Eye (tissue), 1 donor: ENCODE results near the gene FOCAD.
A peak's percentile ranks its signal among the peaks of the same experiment; 100 is the strongest.

Experiments
- DNase-seq: peaks from one replicate; pipeline ENCODE4 v3.0.0-alpha.2; 2015

Gene FOCAD

DNA sequence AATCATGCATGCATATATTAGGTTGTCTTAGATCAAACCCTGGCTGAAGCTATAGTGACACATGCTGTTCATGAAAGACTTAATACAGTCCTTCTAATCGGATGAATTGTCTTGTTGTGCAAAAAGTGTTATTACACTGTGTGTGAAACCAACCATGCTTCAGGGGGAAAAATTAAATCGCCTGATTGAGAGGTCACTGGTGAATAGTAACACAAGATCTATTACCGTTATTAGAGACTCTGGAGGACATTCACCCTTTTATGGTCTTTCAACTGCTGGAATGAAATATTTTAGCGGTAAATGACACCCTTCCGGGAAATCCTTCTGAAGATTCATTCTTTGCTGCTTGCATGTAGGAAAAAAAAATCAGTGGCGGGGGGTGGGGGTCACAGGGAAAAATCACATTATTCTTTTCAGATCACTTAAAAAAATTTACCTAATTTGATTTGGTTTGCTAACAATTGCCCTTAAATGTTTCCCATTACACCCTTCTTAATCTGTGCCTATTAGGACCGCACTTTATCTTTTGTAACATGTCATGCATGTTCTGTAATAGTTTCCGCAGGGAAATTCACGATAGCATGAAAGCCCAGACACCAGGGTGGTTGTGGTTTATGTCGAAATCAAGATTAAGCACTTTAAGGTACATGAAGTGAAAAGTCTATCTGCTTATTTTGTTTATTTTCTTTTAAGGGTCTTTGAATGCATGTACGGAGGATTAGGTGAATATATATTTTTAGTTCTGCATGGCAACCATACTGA, 120.6 kb downstream of the FOCAD start:
- peak; percentile 16 for DNase-seq

GRCh38 chr9:20805766-20806165, 121.7 kb downstream of the FOCAD start:
- DNase-seq = peak; percentile 38

- DNase-seq = no peak
Measured at GRCh38 chr9:20808002-20808401, 123.9 kb downstream of the FOCAD start.

DNA sequence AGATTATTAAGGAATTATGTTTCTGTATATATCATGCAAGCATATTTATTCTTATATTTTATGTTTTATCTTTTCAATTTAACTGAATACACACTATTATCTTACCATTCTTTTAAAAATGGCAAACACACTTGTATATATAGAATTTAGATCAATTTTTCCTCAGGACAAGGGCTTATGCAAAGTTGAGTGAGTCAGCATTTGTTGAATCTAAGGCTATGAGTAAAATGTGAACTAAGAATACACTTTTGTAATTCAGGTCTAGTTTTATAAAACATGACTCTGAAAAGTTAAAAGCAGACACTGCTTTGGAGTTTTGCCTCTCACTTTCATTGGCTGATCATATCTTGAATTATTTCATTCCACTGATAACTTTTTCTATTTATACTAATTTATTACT, 127.8 kb downstream of the FOCAD start:
- DNase-seq = no peak

DNA sequence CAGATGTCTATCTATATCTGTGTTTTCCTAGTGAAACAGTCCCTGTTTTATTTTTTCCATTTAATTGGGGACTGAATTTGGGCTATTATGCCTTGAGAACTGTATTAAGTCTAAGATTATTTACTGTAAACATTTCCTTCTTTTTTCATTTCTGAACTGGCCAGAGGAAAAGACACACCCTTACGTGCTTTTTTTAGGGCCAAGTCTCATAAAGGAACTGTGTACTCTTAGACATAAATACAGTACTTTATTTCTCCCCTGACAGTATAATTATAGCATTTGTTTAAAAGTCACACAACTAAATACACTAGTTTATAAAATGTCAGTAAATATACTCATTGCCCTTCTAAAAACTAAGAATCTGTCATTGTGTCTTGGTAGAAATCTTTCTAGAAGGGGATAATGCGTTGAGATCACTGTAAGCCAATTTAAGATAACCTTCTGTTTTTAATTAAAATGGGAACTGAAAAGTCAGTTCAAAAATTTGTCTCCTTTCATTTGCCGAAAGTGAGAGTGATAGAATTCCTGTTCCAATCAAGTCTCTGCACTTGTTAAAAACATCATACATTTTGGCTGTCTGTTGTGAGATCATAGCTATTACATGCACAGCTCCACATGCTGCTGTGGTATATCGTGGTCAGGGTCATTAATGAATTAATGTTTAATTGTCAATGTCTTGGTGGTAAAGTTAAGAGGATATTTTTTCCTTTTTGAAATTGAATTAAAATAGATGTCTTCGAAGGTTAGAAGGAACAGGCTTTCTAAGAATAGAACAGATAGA, 132.1 kb downstream of the FOCAD start:
- no peak for DNase-seq

GRCh38 chr9:20823051-20823450, 139.0 kb downstream of the FOCAD start:
- no peak for DNase-seq

DNA sequence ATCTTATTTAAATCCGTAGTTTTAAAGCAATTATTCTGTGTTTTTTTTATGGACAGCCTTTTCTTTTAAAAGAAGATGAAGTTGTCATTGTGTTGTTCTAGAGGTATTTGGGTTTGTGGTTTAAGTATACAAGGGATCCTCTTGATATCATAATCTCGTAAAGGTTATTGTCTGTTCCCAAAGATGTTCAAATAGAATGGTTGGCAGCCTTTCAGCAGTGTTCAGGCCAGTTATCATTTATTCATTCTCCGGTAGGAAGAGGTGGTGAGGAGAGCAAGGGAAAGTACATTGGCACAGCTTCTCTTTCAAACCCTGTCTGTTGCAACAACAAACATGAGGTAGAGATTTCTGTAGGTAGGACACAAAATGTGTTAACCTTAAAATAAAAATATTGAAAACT, 147.0 kb downstream of the FOCAD start:
- DNase-seq = no peak

- DNase-seq = no peak
Measured at GRCh38 chr9:20832775-20833174, 148.7 kb downstream of the FOCAD start.

GRCh38 chr9:20835377-20836286, 151.6 kb downstream of the FOCAD start:
- no peak for DNase-seq

GRCh38 chr9:20837166-20837565, 153.1 kb downstream of the FOCAD start:
- peak; percentile 52 for DNase-seq

GRCh38 chr9:20838218-20838617, 154.2 kb downstream of the FOCAD start:
- no peak for DNase-seq

DNA sequence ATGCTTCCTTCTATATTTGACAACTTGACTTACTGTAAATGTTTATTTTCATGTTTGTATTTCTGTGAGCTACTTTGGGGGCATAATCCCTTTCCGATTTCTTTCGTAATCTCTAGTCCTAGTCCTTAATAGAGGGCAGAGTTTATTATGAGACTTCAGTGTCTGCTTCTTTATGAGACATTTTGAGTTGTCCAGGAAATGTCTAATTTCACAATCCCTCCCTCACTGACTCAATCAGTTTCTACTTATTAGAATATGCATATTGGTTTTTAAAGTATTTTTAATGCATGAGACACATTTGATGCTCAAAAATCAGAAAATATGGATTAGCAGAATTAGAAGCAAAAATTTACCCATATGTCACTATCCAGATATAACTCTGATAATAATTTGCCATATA, 160.9 kb downstream of the FOCAD start:
- no peak for DNase-seq

- no peak for DNase-seq
Measured at GRCh38 chr9:20848490-20848889, 164.4 kb downstream of the FOCAD start.

- no peak for DNase-seq
Measured at GRCh38 chr9:20853866-20854265, 169.8 kb downstream of the FOCAD start.

GRCh38 chr9:20854444-20854843, 170.4 kb downstream of the FOCAD start:
- DNase-seq = peak; percentile 28

DNA sequence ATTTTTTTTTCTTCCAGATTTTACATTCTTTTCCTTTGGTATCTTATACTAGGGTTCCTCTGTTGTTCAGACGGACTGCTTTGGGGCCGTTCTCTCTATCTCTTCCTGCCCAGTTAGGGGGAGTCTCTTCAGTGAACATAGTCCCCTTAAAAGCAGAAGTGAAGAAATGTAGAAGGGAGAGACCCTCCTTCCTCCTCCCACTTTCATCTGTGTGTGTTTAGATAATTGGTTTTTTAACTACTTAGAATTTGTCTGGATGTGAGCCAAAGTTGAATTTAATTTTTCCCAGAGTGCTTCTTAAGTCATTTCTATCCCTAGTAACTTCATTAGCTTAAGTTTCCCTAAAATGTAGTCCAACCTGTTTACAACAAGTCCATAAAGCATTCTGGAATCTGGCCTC, 179.9 kb downstream of the FOCAD start:
- DNase-seq = no peak

DNA sequence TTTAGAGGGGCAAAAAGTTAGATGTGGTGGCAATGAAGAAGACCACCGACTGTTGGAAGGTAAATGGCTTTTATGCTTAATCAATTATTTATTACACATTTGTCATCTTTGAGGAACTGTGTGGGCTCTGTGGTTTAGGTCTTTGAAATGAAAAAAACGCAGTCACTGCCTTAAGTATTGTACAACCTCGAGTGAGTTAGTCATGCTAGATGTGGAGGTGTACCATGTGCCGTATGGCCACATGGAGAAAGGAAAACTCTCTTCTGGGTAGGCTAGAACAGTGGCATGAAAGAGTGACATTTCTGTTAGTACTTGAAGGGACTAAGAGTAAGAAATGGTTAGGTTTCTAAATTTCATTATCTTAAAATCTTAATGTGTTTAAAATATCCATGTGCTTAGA, 181.3 kb downstream of the FOCAD start:
- DNase-seq = no peak

GRCh38 chr9:20870115-20870514, 186.1 kb downstream of the FOCAD start:
- no peak for DNase-seq

- peak; percentile 2 for DNase-seq
Measured at GRCh38 chr9:20872340-20872977, 188.4 kb downstream of the FOCAD start.

GRCh38 chr9:20873240-20873865, 189.3 kb downstream of the FOCAD start:
- no peak for DNase-seq

GRCh38 chr9:20880271-20880670, 196.2 kb downstream of the FOCAD start:
- DNase-seq = no peak

GRCh38 chr9:20880675-20881074, 196.6 kb downstream of the FOCAD start:
- no peak for DNase-seq
